ENCODE results near the gene MCAT. TPM values are rescaled to one million over a fixed set of nuclear protein-coding genes. Genes with fewer than 3 reads are reported as not detected.

The MCAT gene
- total RNA-seq, 1 donor from 2014 or later = 24.0 TPM

DNA sequence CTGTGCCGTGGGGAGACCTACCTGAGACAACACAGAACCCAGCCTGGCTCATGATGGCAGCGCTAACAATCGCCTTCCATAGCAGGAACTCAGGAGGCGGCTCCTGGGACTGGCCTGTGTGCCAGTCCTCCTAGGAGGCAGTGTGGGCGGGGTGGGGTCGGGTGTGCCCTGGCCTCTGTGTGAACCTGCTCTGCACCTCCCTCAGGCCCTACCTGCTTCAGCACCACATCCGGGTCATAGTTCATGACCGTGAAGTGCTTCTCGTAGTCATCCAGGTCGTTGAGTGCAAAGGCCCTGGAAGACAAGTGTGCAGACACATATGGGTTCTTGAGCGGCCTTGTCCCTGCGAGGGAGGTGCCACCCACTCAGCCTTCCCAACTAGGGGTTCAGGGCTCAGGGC lies 28.4 kb upstream of the MCAT start:
- DNase-seq (ENCODE audit: extremely low spot score, unreplicated experiment) = no peak
- no peaks in the 10 kb centered on the region for H3K4me1 Mint-ChIP-seq (ENCODE audit: unreplicated experiment)
- H3K27ac Mint-ChIP-seq = no peak overlapping the region
- no peaks in the 10 kb centered on the region for H3K36me3 Mint-ChIP-seq
- H3K9me3 Mint-ChIP-seq = no peaks in the 10 kb centered on the region
- no peak overlapping the region for H3K4me3 Mint-ChIP-seq
- H3K27me3 Mint-ChIP-seq = no peaks in the 10 kb centered on the region
- TF ChIP-seq, protein P1, sequence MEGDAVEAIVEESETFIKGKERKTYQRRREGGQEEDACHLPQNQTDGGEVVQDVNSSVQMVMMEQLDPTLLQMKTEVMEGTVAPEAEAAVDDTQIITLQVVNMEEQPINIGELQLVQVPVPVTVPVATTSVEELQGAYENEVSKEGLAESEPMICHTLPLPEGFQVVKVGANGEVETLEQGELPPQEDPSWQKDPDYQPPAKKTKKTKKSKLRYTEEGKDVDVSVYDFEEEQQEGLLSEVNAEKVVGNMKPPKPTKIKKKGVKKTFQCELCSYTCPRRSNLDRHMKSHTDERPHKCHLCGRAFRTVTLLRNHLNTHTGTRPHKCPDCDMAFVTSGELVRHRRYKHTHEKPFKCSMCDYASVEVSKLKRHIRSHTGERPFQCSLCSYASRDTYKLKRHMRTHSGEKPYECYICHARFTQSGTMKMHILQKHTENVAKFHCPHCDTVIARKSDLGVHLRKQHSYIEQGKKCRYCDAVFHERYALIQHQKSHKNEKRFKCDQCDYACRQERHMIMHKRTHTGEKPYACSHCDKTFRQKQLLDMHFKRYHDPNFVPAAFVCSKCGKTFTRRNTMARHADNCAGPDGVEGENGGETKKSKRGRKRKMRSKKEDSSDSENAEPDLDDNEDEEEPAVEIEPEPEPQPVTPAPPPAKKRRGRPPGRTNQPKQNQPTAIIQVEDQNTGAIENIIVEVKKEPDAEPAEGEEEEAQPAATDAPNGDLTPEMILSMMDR (conservative IDR thresholded peaks at IDR 0.05) = no peak

DNA sequence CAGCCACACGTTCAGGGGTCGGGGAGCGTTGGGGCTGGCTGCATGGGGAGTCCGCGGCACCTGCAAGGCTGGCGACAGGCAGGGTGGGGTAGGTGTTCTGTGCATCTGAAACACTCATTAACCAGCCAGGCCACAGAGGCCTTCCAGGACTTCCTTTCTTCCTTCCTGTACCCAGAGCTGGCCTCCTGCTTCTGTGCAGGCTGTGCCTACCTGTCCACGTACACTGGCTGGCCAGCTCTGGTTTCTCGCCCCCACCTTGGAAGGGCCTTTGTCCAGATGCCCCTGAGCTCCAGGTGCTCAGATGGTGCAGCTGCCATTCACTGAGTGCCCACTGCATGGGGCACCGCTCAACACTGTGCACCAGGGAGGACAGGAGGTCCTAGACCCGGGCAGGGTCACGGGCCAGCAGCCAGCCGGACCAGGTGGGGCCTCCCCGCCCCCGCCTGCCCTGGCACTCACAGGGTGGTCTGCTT lies 27.9 kb upstream of the MCAT start:
- TF ChIP-seq, protein P1 (conservative IDR thresholded peaks at IDR 0.05) = no peak
- Mint-ChIP-seq H3K4me3 (no peak overlapping the region), H3K27ac (no peak overlapping the region), H3K9me3 (no peaks in the 10 kb centered on the region), H3K36me3 (no peaks in the 10 kb centered on the region), H3K4me1 (ENCODE audit: unreplicated experiment) (no peaks in the 10 kb centered on the region), H3K27me3 (no peaks in the 10 kb centered on the region)
- DNase-seq (ENCODE audit: extremely low spot score, unreplicated experiment) = no peak

DNA sequence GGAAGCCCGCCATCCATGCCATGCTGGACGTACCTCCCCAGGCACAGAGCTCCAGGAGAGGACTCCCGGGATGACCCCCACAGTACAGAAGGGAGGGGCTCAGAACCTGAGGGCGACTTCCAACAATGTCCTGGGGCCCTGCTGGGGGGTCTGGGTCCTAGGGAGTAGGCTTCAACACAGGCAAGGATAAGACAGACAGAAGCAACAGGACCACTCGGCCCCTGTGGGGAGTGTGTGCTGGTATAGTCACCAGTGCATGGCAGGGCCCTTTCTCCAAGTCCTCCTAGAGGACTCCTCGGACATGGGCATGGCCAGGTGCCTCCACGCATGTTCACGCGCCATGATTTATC lies 26.9 kb upstream of the MCAT start:
- TF ChIP-seq, protein P1 (conservative IDR thresholded peaks at IDR 0.05) = no peak
- H3K36me3 Mint-ChIP-seq = no peaks in the 10 kb centered on the region
- no peaks in the 10 kb centered on the region for H3K9me3 Mint-ChIP-seq
- H3K4me3 Mint-ChIP-seq = no peak overlapping the region
- DNase-seq (ENCODE audit: extremely low spot score, unreplicated experiment) = no peak
- no peak overlapping the region for H3K27ac Mint-ChIP-seq
- no peaks in the 10 kb centered on the region for H3K27me3 Mint-ChIP-seq
- H3K4me1 Mint-ChIP-seq (ENCODE audit: unreplicated experiment) = no peaks in the 10 kb centered on the region

DNA sequence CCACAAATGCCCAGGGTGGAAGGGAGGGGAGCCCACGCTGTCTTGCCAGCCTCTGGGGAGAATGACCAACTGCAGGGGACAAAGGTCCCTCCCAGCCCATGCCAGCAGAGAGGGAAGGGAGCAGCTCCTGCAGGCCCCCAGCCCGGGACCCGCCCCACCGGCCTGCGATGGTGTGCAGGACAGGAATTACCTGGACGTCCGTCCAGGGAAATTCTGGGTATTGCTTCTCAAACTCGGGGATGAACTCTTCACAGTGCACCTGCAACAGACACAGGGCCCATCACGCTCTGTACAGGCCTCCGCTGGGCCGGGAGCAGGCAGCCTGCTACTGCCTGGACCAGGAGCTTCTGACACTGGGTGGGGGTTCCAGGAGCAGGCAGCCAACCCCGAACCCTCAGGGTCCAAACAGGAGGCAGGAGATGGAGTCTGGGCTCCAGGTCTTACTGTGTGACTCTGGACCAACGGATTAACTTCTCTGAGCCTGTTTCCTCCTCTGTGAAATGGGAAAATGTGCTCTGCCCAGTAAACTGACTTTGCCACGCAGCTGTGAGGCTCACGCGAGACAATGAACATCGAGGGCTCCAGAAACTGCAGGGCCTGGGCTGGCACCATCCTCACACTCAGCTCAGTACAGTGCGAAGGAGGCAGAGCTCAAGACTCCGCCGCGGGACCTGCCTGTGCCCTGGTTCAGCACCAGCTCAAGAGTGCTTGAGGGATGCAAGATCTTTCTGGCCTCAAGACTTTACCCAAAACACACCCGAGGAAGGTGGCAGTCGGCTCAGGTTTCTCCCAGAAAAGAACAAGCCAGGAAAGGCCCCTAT lies 26.3 kb upstream of the MCAT start:
- no peaks in the 10 kb centered on the region for H3K27me3 Mint-ChIP-seq
- DNase-seq (ENCODE audit: extremely low spot score, unreplicated experiment) = no peak
- no peaks in the 10 kb centered on the region for H3K4me1 Mint-ChIP-seq (ENCODE audit: unreplicated experiment)

DNA sequence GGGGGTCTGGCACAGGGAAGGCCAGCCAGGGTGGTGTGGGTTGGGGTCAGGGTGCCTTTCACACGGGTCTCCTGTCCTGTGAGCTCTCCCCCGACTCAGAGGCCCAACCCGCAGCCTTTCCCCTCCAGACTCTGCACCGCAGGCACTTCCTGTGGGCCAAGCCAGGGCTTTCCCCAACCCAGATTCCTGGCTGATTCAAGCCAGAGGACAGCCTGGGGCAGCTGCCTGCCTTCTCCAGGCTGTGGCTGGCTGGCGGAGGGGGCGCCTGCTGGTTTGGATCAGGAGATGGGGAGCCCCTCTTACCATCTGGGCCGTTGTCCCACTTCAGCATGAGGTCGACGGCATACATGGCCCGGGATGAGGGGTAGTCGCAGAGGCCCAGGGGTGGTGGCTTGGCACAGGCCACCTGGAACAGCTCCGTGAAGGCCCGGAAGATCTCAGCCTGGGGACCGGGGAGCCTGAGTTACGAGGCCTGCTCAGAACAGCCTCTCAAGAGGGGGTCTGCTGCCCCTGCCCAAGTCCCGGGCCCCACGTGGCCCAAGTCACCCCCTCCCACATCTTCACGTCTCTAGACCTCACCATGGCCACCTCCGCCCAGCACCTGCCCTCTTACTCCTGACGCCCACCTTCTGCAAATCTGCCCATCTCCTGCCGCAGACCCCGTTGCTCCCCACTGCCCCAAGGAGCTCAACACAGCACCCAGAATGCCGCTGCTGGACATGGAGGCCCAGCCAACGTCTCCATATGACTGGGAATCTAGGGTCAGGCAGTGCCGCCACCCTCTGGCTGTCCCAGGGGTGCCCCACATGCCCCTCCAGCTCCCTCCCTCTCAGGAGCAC lies 25.5 kb upstream of the MCAT start:
- no peak overlapping the region for H3K4me3 Mint-ChIP-seq
- H3K27me3 Mint-ChIP-seq = peaks cover 4% of the 10 kb centered on the region
- H3K27ac Mint-ChIP-seq = no peak overlapping the region
- H3K9me3 Mint-ChIP-seq = no peaks in the 10 kb centered on the region
- TF ChIP-seq, protein P1 (conservative IDR thresholded peaks at IDR 0.05) = no peak
- H3K4me1 Mint-ChIP-seq (ENCODE audit: unreplicated experiment) = no peaks in the 10 kb centered on the region
- DNase-seq (ENCODE audit: extremely low spot score, unreplicated experiment) = no peak
- no peaks in the 10 kb centered on the region for H3K36me3 Mint-ChIP-seq

More for the DNA sequence above, 26.3 kb upstream of the MCAT start:
- TF ChIP-seq, protein P1 (conservative IDR thresholded peaks at IDR 0.05) = no peak
- Mint-ChIP-seq H3K9me3 (no peaks in the 10 kb centered on the region), H3K27ac (no peak overlapping the region), H3K4me3 (no peak overlapping the region), H3K36me3 (no peaks in the 10 kb centered on the region)

All from type B pancreatic cell (in vitro differentiated cells).